Common myeloid progenitor, CD34-positive (primary cell): ENCODE data around the gene SDCBP2.
A peak's percentile ranks its signal among the peaks of the same experiment; 100 is the strongest.

ENCODE experiments used
- CTCF ChIA-PET: fragments of 350-600 bp; sonication (Branson Sonifier 250); formaldehyde crosslinking; loops from one replicate; lab custom pipeline; 2021; ENCODE audit warnings: antibody characterized with exemption; lab: Charles Lee
- POLR2A ChIA-PET: fragments of 350-600 bp; sonication (Branson Sonifier 250); formaldehyde crosslinking; loops from one replicate; lab custom pipeline; 2021; ENCODE audit warnings: antibody characterized with exemption; lab: Charles Lee
- DNase-seq, 3 donors: peaks; one replicate each; pipeline versions ENCODE4 v3.0.0 to v3.0.0-alpha.2; 2013
- H3K27ac ChIP-seq, 2 experiments: 1 replicate in 1 of 2; 2 replicates in 1 of 2; pipeline ENCODE4 v1.7.0; 2013; ENCODE audit warnings: inconsistent platforms in 2 of 2, low read length in 2 of 2, mild to moderate bottlenecking in 2 of 2, low read depth in 1 of 2, moderate library complexity in 1 of 2; ENCODE audit not compliant: severe bottlenecking in 2 of 2, insufficient read depth in 1 of 2, poor library complexity in 1 of 2
- H3K27me3 ChIP-seq, 5 experiments: replicated peaks in 2 of 5; 1 replicate in 3 of 5; 2 replicates in 2 of 5; pipeline versions ENCODE4 v1.6.1 to v1.7.0; 2013; ENCODE audit warnings: low read length in 4 of 5, mild to moderate bottlenecking in 2 of 5, moderate library complexity in 2 of 5, inconsistent platforms in 1 of 5; ENCODE audit not compliant: insufficient read depth in 5 of 5, control insufficient read depth in 4 of 5
- H3K36me3 ChIP-seq, 4 experiments: 1 replicate in 2 of 4; 2 replicates in 2 of 4; pipeline versions ENCODE4 v1.6.1 to v1.7.0; 2013; ENCODE audit warnings: low read length in 3 of 4, control low read depth in 1 of 4, mild to moderate bottlenecking in 1 of 4; ENCODE audit not compliant: control insufficient read depth in 4 of 4, insufficient read depth in 4 of 4
- H3K4me1 ChIP-seq, 4 experiments: 1 replicate in 3 of 4; 2 replicates in 1 of 4; pipeline versions ENCODE4 v1.6.1 to v1.7.1; 2013; ENCODE audit warnings: low read length in 3 of 4, mild to moderate bottlenecking in 3 of 4, control low read depth in 1 of 4, inconsistent platforms in 1 of 4, moderate library complexity in 1 of 4; ENCODE audit not compliant: control insufficient read depth in 4 of 4, insufficient read depth in 4 of 4; ENCODE audit errors: control extremely low read depth in 1 of 4
- H3K4me3 ChIP-seq, 7 experiments: 1 replicate in 4 of 7; 2 replicates in 3 of 7; pipeline versions ENCODE4 v1.5.1 to v1.7.0; 2013; ENCODE audit warnings: mild to moderate bottlenecking in 7 of 7, low read length in 6 of 7, moderate library complexity in 6 of 7, inconsistent platforms in 2 of 7, low read depth in 2 of 7, control low read depth in 1 of 7; ENCODE audit not compliant: insufficient read depth in 4 of 7, control insufficient read depth in 1 of 7; ENCODE audit errors: extremely low read depth in 1 of 7
- H3K9me3 ChIP-seq, 5 experiments: 1 replicate in 4 of 5; 2 replicates in 1 of 5; pipeline versions ENCODE4 v1.6.1 to v1.7.1; 2013; ENCODE audit warnings: low read length in 4 of 5, mild to moderate bottlenecking in 2 of 5, inconsistent platforms in 1 of 5, low read depth in 1 of 5, moderate library complexity in 1 of 5; ENCODE audit not compliant: control insufficient read depth in 4 of 5, insufficient read depth in 2 of 5; ENCODE audit errors: control extremely low read depth in 1 of 5
- WGBS: methylation state at CpG from one replicate; pipeline ENCODE4 v1.1.5; 2013; ENCODE audit not compliant: insufficient coverage; 5-methylcytosine and 5-hydroxymethylcytosine counted together

The SDCBP2 gene

DNA sequence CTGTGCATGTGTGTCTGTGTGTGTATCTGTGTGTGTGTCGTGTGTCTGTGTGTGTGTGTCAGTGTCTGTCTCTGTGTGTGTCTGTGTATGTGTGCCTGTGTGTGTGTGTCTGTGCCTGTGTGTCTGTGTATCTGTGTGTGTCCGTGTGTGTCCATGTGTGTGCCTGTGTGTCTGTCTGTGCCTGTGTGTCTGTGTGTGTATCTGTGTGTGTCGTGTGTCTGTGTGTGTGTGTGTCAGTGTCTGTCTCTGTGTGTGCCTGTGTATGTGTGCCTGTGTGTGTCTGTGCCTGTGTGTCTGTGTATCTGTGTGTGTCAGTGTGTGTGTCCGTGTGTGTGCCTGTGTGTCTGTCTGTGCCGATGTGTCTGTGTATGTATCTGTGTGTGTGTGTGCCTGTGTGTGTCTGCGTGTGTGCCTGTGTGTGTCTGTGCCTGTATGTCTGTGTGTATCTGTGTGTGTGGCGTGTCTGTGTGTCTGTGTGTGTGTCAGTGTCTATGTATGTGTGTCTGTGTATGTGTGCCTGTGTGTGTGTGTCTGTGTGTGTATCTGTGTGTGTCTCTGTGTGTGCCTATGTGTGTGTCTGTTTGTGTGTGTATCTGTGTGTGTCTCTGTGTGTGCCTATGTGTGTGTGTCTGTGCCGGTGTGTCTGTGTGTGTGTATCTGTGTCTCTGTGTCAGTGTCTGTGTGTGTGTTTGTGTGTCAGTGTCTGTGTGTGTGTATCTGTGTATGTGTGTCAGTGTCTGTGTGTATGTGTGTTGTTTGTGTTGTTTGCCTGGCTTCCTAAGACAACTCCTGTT, 51.2 kb downstream of the SDCBP2 start:
- POLR2A ChIA-PET, result no interaction called here
- 97% methylated on average over 4 of the region's 8 CpGs for WGBS
- no peak overlapping the region for H3K27ac ChIP-seq

DNA sequence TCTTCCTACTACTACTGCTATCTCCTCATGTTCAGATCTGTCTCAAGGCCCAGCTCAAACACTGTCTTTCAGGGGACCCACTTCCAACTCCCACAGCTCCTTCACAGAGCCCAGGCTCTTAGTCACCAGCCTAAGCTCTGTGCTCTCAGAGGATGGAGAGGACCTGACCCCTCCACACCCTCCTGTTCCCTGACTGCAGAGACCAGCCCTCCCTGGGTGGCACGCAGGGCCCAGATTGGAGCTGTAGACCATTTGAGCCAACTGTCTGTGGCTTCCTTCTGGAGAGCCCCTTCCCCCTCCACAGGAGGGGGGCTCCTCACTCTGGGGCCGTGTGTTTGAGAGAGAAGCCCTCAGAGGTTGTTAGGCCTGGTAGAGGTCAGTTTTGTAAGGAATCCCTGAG, 53.0 kb downstream of the SDCBP2 start:
- ChIA-PET POLR2A (no interaction called here), CTCF (no interaction called here)
- Histone ChIP-seq H3K27ac (no peak overlapping the region), H3K36me3 (no peaks in the 10 kb centered on the region), H3K4me3 (no peak overlapping the region), H3K27me3 (no peaks in the 10 kb centered on the region), H3K4me1 (peaks cover 0 to 14% (median 11%) of the 10 kb centered on the region in 4 experiments), H3K9me3 (no peaks in the 10 kb centered on the region)
- no peak for DNase-seq
- no CpG with 5 or more reads among the region's 2 CpGs for WGBS

More for the DNA sequence above, 51.2 kb downstream of the SDCBP2 start:
- CTCF ChIA-PET, result no interaction called here
- H3K9me3 ChIP-seq, result no peaks in the 10 kb centered on the region
- no peaks in the 10 kb centered on the region for H3K27me3 ChIP-seq
- no peak overlapping the region for H3K4me3 ChIP-seq
- H3K36me3 ChIP-seq, result no peaks in the 10 kb centered on the region
- peaks cover 0 to 11% (median 6%) of the 10 kb centered on the region in 4 experiments for H3K4me1 ChIP-seq
- no peak for DNase-seq

DNA sequence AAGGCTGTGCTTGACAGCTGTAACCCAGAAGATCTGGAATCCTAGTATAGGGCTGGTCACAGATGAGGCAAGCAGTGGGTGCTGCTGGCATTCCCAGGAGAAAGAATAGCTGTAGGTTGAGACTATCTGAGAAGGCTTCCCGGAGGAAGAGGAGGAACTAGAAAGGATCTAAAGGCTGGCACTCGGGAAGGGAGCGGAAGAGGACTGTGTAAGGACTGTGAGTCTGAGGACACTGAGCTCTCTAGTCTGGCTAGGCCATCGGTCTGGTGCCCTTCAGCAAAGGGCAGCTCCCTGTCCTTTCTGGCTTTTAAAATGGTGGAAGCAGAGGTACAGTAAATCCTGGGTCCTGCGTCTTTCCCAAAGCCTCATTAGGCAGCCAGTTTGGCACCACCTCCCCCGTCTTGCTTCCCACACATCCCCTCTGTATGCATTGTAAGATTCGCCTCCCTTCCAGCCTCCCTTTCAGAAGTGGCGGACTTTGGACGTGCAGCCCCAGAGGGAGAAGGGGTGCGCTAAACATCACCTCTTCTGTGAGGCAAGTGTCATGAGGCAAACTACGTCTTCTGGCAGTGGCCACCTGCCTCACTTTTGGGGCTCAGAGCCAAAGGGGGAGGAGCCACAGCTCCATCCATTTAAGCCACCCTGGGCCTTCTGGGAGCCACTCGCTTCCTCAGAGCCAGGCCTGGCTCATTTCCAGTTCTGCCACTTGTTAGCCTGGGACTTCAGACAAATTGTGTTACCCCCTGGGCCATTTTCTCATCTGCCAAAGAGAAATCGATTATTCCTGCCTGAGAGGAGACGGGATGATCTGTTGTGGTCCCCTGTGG, 54.2 kb downstream of the SDCBP2 start:
- no peak for DNase-seq
- CTCF ChIA-PET, result interaction anchor here (0.6 to 1.5 kb wide), 4 partner anchors 10 to 63 kb away, joined by 3 to 5 read pairs (median 4); no protein-coding TSS in a partner anchor
- WGBS, result 95% methylated on average over 13 of the region's 14 CpGs
- Histone ChIP-seq H3K36me3 (no peaks in the 10 kb centered on the region), H3K27me3 (no peaks in the 10 kb centered on the region), H3K4me1 (peaks cover 0 to 14% (median 11%) of the 10 kb centered on the region in 4 experiments), H3K4me3 (no peak overlapping the region), H3K27ac (no peak overlapping the region), H3K9me3 (no peaks in the 10 kb centered on the region)
- POLR2A ChIA-PET, result no interaction called here

DNA sequence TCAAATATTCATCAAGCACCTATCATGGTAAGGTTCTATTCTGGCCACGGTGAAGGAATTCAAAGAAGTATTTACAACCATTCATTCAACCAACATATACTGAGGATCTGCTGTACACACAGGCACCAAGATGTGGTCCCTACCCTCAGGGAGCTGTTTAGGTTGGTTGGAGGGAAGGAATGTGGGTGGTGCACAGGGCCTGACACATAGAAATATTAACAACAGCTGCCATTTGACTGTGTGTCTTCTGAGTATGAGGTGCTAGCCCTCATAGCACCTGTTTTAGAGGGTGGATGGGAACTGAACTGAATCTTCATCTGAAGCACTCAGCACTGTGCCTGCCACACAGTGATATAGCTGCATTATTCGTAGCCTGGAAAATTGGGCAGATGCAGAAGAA, 55.6 kb downstream of the SDCBP2 start:
- ChIA-PET POLR2A (no interaction called here), CTCF (interaction anchor here (1.5 kb wide), 1 partner anchor 9 kb away, joined by 5 read pairs; no protein-coding TSS in a partner anchor)
- WGBS, result 90% methylated on average over 1 of the region's 2 CpGs
- H3K4me3 ChIP-seq, result no peak overlapping the region
- no peak for DNase-seq
- H3K9me3 ChIP-seq, result no peaks in the 10 kb centered on the region
- H3K4me1 ChIP-seq, result peaks cover 0 to 14% (median 11%) of the 10 kb centered on the region in 4 experiments
- H3K36me3 ChIP-seq, result no peaks in the 10 kb centered on the region
- H3K27me3 ChIP-seq, result no peaks in the 10 kb centered on the region
- no peak overlapping the region for H3K27ac ChIP-seq

DNA sequence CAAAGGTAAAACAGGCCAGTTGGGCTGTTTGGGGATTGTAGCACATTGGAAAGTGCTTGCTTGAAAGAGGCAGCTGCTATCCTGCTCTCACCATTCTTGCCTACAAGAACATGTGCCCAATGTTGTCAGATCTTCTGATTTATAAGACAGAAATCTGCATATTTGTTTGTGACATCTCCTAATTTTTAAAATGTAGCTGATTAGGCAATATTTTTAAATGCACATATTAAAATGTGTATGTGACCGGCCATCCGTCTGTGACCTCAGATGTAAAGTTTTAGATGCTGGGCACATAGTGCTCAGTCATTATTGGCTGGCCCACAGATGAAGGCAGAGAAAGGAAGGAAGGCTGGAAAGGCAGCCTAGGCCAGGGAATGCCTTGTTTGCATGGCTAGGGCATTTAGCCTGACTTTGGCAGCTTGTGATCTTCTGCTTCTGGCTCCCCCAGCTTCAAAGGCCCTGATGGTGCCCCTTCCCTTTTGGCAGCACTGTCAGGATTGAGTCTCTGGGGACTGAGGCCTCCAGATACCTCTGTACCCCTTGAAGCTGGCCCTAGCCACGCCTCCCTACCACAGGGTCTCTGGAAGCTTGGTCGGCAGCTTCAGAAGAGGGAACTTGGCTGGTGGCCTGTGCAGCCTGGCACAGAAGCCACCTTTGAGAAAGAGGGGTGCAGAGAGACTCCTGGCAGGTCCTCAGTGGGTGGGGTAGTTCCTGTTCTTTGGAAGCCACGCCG, 56.4 kb downstream of the SDCBP2 start:
- CTCF ChIA-PET, result interaction anchor here (0.7 to 1.4 kb wide), 2 partner anchors 11 to 26 kb away, joined by 3 to 5 read pairs; no protein-coding TSS in a partner anchor
- no peaks in the 10 kb centered on the region for H3K9me3 ChIP-seq
- WGBS, result 31% methylated on average over 6 of the region's 6 CpGs
- POLR2A ChIA-PET, result no interaction called here
- no peak overlapping the region for H3K4me3 ChIP-seq
- no peaks in the 10 kb centered on the region for H3K36me3 ChIP-seq
- peaks cover 0 to 6% (median 2%) of the 10 kb centered on the region in 5 experiments for H3K27me3 ChIP-seq
- H3K27ac ChIP-seq, result no peak overlapping the region
- peak; percentile 31 to 81 (median 76) for DNase-seq
- H3K4me1 ChIP-seq, result peaks cover 0 to 14% (median 11%) of the 10 kb centered on the region in 4 experiments

DNA sequence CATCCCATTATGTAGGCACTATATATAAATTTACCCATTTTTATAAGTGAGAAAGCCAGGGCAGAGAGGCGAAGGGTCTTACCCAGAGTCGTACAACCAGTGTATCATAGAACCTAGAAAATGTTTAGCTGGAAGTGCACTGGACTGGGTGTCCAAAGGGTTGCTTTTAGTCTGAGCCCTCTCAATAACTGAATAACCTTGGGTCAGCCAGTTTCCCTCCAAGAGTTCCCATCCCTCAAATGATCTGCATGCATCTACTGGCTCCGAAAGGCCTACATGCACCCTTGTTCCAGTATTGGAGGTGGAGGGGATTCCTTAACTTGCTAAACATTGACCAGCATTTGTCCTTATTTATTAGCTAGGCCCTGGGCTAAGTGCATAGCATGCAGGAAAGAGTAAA, 59.1 kb downstream of the SDCBP2 start:
- ChIA-PET CTCF (no interaction called here), POLR2A (no interaction called here)
- Histone ChIP-seq H3K36me3 (no peaks in the 10 kb centered on the region), H3K27me3 (peaks cover 0 to 23% (median 3%) of the 10 kb centered on the region in 5 experiments), H3K4me1 (peaks cover 0 to 26% (median 21%) of the 10 kb centered on the region in 4 experiments), H3K9me3 (no peaks in the 10 kb centered on the region), H3K27ac (no peak overlapping the region), H3K4me3 (no peak overlapping the region)
- WGBS, result 95% methylated on average over 2 of the region's 3 CpGs
- DNase-seq, result no peak
